Stimulated activated memory B cell treated with anti-CD40 and anti-IgM and Interleukin-4, amounts not matched to agents 10 μg/mL and 1 μg/mL and 100 μg/mL, for 72 hours (primary cell): ENCODE data around the gene IL20RA.

ENCODE experiments used
- ATAC-seq: fragments of 150-1000 bp; cut with Tn5 transposase; 2 replicates; pipeline ENCODE4 v1.10.0; 2021
- H3K27ac Mint-ChIP-seq: one replicate; pipeline ENCODE4 v1.8.0; 2022; ENCODE audit warnings: mild to moderate bottlenecking, mixed read lengths
- H3K27me3 Mint-ChIP-seq: one replicate; pipeline ENCODE4 v1.8.0; 2022; ENCODE audit warnings: mixed read lengths
- H3K36me3 Mint-ChIP-seq: one replicate; pipeline ENCODE4 v1.8.0; 2022; ENCODE audit warnings: mixed read lengths
- H3K4me1 Mint-ChIP-seq: one replicate; pipeline ENCODE4 v1.8.0; 2022; ENCODE audit warnings: mixed read lengths
- H3K4me3 Mint-ChIP-seq: one replicate; pipeline ENCODE4 v1.8.0; 2022; ENCODE audit warnings: mild to moderate bottlenecking, moderate library complexity, mixed read lengths
- H3K9me3 Mint-ChIP-seq: one replicate; pipeline ENCODE4 v1.8.0; 2022; ENCODE audit warnings: mixed read lengths

Gene IL20RA

GRCh38 chr6:136959471-136959891, 85.3 kb downstream of the IL20RA start:
- Mint-ChIP-seq H3K27ac (no peak overlapping the region), H3K9me3 (no peaks in the 10 kb centered on the region), H3K4me3 (no peak overlapping the region), H3K27me3 (peaks cover 23% of the 10 kb centered on the region), H3K36me3 (no peaks in the 10 kb centered on the region), H3K4me1 (peaks cover 7% of the 10 kb centered on the region)
- ATAC-seq: no peak

GRCh38 chr6:136958168-136958567, 86.6 kb downstream of the IL20RA start:
- H3K9me3 Mint-ChIP-seq: no peaks in the 10 kb centered on the region
- H3K4me1 Mint-ChIP-seq: peaks cover 7% of the 10 kb centered on the region
- no peak overlapping the region for H3K4me3 Mint-ChIP-seq
- no peaks in the 10 kb centered on the region for H3K36me3 Mint-ChIP-seq
- no peak for ATAC-seq
- no peak overlapping the region for H3K27ac Mint-ChIP-seq
- H3K27me3 Mint-ChIP-seq: peaks cover 23% of the 10 kb centered on the region

GRCh38 chr6:136956590-136957544, 87.9 kb downstream of the IL20RA start:
- H3K27me3 Mint-ChIP-seq: peaks cover 23% of the 10 kb centered on the region
- no peak for ATAC-seq

GRCh38 chr6:136955123-136955522, 89.6 kb downstream of the IL20RA start:
- ATAC-seq: no peak
- Mint-ChIP-seq H3K36me3 (no peaks in the 10 kb centered on the region), H3K4me3 (no peak overlapping the region), H3K4me1 (peaks cover 7% of the 10 kb centered on the region), H3K27ac (no peak overlapping the region), H3K27me3 (peaks cover 23% of the 10 kb centered on the region), H3K9me3 (no peaks in the 10 kb centered on the region)

More at GRCh38 chr6:136956590-136957544, 87.9 kb downstream of the IL20RA start:
- Mint-ChIP-seq H3K9me3 (no peaks in the 10 kb centered on the region), H3K36me3 (no peaks in the 10 kb centered on the region), H3K4me3 (no peak overlapping the region), H3K27ac (no peak overlapping the region), H3K4me1 (peaks cover 7% of the 10 kb centered on the region)

- no peak for ATAC-seq
- no peak overlapping the region for H3K4me3 Mint-ChIP-seq
- H3K9me3 Mint-ChIP-seq: peaks cover 3% of the 10 kb centered on the region
- H3K27ac Mint-ChIP-seq: no peak overlapping the region
- H3K4me1 Mint-ChIP-seq: peaks cover 7% of the 10 kb centered on the region
- H3K27me3 Mint-ChIP-seq: peaks cover 12% of the 10 kb centered on the region
- no peaks in the 10 kb centered on the region for H3K36me3 Mint-ChIP-seq
Observed at GRCh38 chr6:136952714-136953260, 92.0 kb downstream of the IL20RA start.

- H3K36me3 Mint-ChIP-seq: no peaks in the 10 kb centered on the region
- H3K4me1 Mint-ChIP-seq: no peaks in the 10 kb centered on the region
- ATAC-seq: no peak
- peaks cover 22% of the 10 kb centered on the region for H3K27me3 Mint-ChIP-seq
- H3K9me3 Mint-ChIP-seq: peaks cover 3% of the 10 kb centered on the region
- H3K4me3 Mint-ChIP-seq: no peak overlapping the region
- H3K27ac Mint-ChIP-seq: no peak overlapping the region
Observed at GRCh38 chr6:136950436-136951126, 94.2 kb downstream of the IL20RA start.
